Stimulated activated CD8-positive, alpha-beta memory T cell treated with anti-CD3 and anti-CD28 coated beads, Interleukin-4, amount 100 ng/mL, for 48 hours (primary cell): ENCODE results near the gene FNBP1L.
"Not testable (repeated sequence)": the region's sequence is repeated elsewhere in the genome, so short reads cannot be mapped to it uniquely, and the experiment has no call there.

Source experiments
- DNase-seq: peaks from one replicate; pipeline ENCODE4 v3.0.0-alpha.2; 2020

Gene FNBP1L

DNA sequence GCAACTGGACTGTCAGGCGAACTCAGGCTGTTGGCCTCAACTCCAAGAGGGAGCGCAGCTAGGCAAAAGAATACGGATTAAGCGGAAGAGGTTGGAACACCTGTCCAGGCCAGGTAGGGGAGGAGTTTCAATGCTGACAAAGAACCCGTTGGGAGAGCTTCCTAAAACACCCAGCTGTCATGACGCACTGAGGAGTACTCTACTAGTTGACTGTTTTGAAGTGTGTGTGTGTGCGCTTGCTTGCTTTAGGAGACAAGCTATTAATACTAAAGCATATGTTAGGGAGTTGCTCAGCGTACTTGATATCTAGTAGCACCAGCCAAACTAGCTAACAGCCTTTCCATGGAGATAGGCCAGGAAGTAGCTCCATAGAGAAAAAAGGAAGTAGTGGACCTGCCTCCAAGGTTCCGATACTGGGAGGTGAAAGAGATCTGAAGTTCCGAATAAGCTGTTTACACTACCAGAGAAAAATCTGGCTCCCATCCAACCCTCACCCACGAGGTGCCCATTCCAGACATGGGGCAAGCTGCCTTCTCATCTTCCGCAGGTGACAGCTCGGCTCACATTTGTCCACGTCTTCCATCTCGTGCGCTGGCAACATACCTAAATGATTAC lies 974 bp upstream of the FNBP1L start:
- DNase-seq: peak; percentile 30

DNA sequence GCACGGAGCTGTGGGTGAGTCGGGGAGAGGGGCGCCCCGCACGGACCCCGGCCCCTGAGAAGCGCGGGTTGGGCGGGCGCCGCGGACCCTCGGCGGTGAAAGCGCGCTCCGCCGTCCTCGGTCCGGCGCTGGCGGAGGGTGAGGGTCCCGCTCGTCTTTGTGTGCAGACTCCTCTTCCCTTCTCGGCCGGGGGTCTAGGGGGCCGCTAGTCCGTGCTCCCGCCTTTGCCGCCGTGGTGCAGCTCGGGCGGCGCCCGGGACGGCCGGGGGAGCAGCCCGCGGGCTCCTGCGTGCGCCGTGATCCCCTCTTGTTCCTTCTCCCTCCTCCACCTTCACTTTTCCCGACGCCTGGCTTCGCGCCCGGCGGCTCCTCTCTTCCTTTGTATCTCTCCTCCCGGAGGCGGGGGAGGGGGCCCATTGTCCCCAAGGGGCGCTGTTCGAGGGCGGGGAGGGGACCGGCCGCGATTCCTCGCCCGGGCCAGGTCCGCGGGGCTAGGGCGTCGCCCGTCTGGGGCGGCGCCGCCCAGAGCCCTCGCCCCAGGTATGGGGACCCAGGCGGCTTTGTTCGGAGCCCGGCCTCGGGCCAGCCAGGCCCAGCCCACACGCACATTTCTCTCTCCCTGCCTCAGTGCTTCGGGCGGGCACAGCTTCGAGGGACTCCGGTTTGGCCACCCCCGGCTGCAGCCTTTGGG lies 519 bp downstream of the FNBP1L start:
- peak; percentile 28 for DNase-seq

DNA sequence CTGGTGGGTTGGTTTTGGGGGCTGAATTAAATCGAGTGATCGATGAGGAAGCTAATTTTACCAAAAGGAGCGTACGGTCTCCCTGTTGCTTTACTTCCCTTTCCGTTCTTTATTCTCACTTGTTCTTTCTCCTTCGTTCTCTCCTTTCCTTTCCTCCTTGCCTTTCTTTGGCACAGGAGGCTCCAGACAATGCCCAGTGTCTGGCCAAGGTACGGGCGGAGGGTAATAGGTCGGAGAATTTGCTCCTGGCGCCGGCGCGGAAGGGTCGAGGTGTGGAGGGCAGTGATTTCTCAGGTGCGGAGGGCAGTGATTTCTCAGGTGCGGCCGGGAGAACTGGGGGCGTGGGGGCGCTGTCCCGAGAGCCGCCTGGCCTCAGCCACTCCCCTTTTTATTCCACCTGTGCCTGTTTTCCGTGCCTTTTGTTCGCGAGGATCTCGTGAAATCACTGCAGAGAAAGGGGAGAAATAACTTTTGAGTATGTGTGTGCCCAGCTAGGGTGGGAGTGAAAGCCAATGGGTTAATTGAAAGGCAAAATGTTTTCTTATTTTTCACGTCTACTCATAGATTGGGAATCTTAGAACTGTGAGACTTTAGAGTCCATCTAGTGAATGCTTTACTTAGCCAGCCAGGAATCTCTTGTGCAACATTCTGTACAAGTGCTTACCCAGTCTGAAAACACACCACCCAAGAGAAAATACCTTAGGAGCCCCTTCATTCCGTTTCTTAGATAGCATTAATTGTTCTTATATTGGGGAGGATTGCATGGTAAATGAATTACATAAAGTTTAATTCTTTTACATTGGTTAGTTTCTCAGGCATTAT lies 1.3 kb downstream of the FNBP1L start:
- DNase-seq: no peak

DNA sequence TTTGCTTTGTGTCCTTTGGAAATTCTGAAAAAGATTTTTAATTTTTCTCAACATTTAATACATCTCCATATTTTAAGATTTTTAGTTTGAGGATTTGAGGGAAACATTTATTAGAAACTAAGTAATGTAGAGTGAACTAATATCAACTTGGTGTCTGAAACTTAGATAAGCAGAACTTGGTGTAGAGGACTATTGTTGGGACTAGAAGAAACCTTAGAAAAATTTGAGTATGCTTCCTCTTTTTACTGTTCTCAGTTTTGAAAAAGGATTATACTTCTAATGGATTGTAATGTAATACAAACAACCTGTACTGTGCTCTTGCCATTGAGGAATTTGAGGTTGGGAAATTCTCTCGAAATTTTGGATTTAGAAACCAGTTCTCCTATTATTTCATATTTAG lies 2.4 kb downstream of the FNBP1L start:
- DNase-seq: no peak

DNA sequence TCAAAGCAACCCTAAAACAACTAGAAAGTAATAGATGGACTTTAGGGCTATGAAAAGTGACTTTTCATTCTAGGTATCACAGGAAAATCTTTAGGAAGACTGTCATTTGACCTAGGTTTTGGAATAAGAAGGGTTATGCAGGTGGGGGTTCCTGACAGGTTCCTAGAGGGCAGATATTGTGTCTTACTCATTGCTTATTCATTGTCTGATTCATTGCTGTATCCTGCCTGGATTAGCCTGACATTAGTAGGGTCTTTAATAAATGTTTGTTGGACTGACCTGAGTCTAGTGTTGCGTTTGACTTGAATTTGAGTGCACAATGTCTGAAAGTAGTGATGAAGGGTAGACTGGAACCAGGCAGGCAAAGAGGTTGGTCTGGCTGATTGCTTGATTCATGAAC lies 6.0 kb downstream of the FNBP1L start:
- no peak for DNase-seq

DNA sequence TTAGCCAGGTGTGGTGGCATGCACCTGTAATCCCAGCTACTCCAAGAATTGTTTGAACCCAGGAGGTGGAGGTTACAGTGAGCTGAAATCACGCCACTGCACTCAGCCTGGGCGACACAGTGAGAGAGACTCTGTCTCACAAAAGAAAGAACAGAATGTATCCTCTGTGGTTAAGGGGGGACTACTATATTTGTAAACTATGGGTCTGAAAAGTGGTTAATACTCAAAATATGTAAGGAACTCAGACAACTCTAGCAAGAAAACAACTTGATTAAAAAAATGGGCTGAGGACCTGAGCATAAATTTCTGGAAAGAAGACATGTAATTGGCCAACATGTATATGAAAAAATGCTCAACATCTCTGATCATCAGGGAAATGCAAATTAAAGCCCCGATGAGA lies 11.2 kb downstream of the FNBP1L start:
- DNase-seq: no peak

DNA sequence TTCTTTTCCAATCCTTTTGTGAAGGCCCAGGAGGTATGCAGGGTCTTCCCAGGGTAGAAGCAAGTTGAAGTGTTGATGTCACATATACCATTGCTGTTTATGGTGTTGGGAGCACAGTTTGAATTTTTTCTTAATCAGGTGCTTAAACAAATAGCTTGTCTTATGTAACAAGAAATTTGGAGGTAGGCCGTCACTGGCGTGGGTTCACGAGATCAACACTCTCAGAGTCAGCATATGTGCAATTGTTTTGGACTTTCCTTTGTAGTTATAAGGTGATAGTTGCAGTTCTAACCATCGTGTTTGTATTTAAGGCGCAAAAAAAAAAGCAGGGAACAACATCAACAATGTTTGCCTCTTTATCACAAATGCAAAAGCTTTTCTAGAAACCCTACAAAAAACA lies 13.3 kb downstream of the FNBP1L start:
- DNase-seq: no peak

DNA sequence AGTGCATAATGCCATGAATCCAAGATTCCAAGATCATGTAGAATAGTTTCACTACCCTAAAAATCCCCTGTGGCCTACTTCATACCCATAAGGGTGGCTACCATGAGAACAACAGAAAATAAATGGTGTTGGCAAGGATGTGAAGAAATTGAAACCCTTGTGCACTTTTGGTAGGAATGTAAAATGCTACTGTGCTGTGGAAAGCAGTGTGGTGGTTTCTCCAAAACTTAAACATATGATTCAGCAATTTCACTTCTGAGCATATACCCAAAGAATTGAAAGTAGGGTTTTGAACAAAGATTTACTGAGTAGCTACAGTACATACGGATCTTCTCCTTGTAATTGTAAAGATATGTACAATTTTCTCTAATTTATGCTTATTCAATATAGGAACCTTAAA lies 16.0 kb downstream of the FNBP1L start:
- DNase-seq: no peak

DNA sequence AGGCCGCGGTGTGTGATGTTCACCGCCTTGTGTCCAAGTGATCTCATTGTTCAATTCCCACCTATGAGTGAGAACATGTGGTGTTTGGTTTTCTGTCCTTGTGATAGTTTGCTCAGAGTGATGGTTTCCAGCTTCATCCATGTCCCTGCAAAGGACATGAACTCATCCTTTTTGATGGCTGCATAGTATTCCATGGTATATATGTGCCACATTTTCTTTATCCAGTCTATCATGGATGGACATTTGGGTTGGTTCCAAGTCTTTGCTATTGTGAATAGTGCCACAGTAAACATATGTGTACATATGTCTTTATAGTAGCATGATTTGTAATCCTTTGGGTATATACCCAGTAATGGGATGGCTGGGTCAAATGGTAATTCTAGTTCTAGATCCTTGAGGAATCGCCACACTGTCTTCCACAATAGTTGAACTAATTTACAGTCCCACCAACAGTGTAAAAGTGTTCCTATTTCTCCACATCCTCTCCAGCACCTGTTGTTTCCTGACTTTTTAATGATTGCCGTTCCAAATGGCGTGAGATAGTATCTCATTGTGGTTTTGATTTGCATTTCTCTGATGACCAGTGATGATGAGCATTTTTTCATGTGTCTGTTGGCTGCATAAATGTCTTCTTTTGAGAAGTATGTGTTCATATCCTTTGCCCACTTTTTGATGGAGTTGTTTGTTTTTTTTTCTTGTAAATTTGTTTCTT lies 17.6 kb downstream of the FNBP1L start:
- DNase-seq: not testable (repeated sequence)

DNA sequence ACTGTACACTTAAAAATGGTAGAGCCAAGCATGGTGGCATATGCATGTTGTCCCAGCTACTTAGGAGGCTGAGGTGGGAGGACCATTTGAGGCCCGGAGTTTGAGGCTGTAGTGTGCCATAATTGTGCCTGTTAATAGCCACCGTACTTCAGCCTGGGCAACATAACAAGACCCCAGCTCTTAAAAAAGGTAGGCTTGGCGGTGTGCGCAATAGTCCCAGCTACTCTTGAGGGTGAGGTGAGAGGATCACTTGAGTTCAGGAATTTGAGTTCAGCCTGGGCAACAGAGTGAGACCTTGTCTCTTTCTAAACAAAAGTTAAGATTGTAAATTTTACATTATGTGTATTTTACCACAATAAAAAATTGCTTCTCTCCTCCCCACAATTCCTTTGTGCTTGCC lies 19.7 kb downstream of the FNBP1L start:
- no peak for DNase-seq

DNA sequence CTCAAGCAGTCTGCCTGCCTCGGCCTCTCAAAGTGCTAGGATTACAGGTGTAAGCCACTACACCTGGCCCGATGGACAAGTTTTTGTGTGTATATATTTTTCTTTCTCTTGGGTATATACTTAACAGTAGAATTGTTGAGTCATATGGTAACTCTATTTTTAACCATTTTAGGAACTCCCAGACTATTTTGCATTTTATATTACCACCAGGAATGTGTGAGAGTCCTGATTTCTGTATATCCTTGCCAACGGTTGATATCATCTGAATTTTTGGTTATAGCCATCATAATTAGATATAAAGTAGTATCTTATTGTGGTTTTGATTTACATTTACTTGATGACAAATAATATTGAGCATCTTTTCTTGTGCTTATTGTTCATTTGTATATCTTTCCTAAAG lies 20.7 kb downstream of the FNBP1L start:
- DNase-seq: no peak

DNA sequence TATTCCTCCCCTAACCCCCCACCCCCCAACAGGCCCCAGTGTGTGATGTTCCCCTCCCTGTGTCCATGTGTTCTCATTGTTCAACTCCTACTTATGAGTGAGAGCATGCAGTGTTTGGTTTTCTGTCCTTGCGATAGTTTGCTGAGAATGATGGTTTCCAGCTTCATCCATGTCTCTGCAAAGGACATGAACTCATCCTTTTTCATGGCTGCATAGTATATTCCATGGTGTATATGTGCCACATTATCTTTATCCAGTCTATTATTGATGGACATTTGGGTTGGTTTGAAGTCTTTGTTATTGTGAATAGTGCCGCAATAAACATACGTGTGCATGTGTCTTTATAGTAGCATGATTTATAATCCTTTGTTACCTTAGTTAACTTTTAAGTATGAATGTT lies 21.3 kb downstream of the FNBP1L start:
- DNase-seq: not testable (repeated sequence)

DNA sequence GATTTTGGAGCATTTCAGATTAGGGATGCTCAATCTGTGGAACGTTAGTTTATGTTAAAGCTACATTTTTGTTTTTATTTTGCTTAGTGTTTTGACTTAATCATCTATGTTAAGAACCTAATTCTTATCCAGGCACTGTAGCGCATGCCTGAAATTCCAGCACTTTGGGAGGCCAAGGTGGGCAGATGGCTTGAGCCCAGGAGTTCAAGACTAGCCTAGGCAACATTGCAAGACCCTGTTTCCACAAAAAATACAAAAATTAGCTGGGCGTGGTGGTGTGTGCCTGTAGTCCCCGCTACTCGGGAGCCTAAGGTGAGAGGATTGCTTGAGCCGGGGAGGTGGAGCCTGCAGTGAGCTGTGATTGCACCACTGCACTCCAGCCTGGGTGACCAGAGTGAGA lies 23.4 kb downstream of the FNBP1L start:
- DNase-seq: no peak

DNA sequence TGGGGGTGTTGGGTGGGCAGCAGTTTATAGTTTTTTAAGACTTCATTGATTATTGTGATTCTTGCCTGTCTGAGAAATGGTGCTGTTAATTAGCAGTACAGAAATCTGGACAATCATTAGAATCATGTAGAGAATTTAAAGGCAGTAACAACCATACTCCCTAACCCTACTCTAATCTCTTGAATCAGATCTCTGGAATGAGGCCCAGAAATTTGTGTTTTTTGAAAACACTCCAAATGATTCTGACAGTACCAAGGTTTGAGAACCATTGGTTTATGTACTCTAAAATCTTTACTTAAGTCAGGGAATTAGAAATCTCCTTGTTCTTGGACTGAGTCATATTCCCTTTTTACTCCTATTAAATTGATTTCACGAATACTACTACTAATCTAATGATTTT lies 24.0 kb downstream of the FNBP1L start:
- no peak for DNase-seq

DNA sequence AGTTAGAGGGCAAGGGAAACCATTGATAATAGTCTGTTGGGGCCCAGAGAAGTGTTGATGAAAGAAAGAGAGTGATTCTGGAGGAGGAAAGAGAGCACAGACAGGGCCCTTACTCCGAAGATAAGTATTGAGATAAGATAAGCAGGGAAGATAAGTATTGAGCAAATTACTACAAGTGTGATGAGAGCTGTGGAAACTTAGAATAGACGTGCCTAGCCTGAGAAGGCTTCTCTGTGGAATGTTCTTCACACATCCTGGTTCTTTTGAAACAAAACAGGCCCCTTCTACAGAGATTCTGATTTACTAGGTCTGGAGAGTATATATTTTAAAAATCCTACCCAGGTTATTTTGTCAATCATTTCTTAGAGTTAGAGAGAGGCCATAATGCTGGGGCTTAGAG lies 26.4 kb downstream of the FNBP1L start:
- no peak for DNase-seq

DNA sequence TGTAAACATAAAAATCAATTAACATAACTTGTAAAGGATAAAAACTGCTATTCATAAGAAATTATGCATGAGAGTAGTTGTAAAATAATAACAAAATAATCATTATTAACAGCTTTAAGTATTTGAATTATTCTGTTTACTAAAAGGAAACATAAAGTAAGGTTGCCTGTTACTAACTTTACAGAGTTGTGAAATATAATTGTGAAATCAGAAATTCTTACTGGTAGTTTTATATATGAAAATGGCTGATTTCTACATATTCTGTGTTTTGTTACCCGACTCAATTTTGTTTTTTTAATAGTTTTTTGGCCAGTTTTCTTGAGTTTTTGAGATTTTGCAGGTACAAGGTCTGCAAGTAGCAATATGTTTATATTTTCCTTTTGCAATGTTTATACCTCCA lies 27.8 kb downstream of the FNBP1L start:
- no peak for DNase-seq

DNA sequence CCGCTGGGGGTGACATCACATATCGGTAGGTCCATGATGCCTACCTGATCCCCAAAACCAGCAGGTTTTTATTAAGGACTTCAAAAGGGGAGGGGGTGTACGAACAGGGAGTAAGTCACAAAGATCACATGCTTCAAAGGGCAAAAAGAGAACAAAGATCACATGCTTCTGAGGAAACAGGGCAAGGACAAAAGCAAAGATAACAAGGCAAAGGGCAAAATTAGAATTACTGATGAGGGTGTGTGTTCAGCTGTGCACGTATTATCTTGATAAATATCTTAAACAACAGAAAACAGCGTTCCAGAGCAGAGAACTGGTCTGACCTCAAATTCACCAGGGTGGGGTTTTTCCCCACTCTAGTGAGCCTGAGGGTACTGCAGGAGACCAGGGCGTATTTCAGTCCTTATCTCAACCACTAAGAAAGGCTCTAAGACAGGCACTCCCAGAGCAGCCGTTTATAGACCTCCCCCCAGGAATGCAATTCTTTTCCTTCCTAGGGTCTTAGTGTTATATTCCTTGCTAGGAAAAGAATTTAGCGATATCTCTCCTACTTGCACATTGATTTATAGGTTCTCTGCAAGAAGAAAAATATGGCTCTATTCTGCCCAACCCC lies 31.3 kb downstream of the FNBP1L start:
- not testable (repeated sequence) for DNase-seq

DNA sequence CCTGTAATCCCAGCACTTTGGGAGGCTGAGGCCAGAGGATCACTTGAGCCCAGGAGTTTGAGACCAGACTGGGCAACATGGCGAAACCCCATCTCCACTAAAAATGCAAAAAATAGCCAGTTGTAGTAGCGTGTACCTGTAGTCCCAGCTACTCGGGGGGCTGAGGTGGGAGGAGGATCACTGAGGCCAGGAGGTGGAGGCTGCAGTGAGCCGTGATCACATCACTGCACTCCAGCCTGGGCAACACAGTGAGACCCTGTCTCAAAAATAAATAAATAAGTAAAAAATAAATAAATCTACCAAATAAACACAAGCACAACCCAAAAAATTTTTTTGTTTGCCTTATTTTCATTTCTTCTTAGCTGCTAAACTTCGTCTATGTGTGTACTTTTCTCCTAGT lies 34.0 kb downstream of the FNBP1L start:
- not testable (repeated sequence) for DNase-seq

DNA sequence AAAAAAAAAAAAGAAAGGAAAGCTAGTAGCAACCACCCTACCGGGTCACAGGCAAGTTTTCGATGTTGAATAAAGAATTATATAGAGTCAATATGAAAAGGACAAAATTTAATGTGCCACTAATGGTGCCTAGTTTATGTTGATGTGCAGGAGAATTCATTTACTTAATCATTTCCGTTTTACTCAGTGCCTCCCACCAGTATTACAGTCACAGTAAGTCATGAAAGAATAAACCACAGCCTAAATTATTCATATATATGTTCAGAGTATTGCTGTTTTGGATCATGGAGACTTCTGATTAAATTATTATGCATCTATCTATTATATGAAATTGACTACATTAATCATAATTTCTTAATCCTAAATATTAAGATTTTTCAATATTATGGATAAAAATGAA lies 35.3 kb downstream of the FNBP1L start:
- DNase-seq: no peak

DNA sequence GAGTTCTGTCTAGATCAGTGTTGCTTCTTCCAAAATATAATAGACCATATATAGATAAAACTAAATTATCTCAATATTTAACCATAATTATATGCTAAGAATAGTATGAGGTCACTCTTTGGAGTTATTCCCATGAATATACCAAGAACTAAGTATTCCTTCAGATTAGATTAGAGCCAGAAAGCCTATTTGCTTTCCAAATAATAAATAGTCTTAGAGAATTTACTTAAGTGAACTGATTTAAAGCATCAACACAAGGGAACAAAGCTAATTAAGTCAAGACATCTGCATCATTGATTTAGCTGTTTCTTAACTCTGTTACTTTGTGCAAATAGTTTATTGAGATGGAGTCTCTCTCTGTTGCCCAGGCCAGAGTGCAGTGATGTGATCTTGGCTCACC lies 35.7 kb downstream of the FNBP1L start:
- no peak for DNase-seq

DNA sequence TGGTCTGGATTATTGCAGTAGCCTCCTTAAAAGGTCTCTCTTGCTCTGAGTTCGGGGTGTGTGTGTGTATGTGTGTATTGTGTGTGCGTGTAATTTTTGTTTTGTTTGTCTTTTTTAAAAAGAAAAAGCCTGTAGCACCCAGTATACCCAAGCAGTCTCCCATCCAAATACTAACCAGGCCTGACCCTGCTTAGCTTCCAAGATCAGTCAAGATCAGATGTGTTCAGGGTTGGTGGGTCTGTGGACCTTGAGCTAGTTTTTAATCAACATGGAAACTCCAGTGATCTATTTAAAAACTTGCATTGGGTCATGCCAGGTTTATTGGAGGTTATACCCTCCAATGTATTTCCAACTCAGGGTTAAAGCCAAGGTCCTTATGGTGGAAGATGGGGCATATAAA lies 40.3 kb downstream of the FNBP1L start:
- DNase-seq: no peak

DNA sequence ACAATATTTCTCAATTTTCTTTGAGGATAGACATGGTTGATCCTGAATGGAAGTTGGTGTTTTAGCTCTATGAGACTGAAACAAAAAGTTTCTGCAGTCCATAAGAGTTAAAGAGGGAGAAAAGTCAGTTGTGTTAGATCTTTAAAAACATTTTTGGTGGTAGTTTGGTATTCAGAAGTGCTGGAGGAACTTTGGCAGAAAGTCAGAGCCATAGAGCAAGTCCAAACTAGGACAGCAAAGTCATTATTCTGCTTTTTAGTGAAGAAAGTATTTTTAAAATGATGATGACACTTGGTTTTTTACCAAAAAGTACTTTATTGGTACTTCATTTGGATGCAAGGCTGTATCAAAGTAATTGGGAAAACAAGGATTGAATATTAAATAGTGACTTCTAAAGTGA lies 41.8 kb downstream of the FNBP1L start:
- no peak for DNase-seq

DNA sequence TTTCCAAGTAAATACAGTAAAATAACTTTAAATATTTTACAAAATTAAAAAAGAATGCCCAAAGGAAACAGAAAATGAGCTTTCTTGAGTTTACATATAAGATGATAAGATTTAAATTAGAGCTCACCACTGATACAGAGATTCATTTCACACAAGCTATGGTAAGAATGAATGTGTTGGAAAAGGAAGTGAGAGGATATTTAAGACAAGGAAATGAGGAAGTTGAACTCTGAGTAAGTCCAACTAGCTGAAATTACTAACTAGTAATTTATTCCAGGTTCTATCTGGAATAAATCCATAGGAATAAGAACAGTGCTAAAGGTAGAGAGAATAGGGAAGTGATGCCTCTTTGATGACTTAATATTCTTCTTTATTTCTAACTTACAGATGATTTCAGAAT lies 42.4 kb downstream of the FNBP1L start:
- no peak for DNase-seq
